Measurements from ENCODE around the gene MTHFD2L. TPM values are rescaled to one million over a fixed set of nuclear protein-coding genes. Genes with fewer than 3 reads are reported as not detected.

MTHFD2L gene
- total and polyA plus RNA-seq, 2 of the 8 experiments (the other 6 are each of a cell fraction or from before 2014, with no cell fraction given) = 5.4 to 15.0 TPM

DNA sequence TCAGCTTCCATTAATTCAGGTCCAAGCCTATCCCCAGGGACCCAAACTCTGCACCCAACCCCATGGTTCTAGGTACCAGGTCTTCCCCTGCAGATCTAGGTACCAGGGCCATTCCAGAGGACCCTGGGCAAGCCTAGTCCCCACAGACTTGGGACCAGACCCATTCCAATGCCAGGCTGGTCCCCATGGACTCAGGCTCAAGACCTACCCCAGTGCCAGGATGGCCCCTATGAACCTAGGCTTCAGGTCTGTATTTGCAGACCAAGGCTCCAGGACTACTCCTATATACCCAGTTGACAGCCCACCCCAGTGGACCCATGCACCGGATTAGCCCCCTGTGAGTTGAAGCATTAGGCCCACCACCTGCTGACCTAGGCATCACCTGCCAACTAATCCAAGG is 8.9 kb downstream of the MTHFD2L start:
- no peak overlapping the region for H3K4ac ChIP-seq (replicated peaks; ENCODE audit: insufficient read length, low read depth, low read length)
- H2BK5ac ChIP-seq (ENCODE audit: low read depth, low read length) = no peak overlapping the region
- peaks cover 0 to 20% of the 10 kb centered on the region in 2 experiments; a peak in 2 of 4 replicates for H3K79me2 ChIP-seq (ENCODE audit: control insufficient read depth in 1 of 2, insufficient read depth in 2 of 2, low read length in 2 of 2)
- no peak overlapping the region for H3K18ac ChIP-seq (ENCODE audit: extremely low read depth, low read length)
- H3K23ac ChIP-seq (ENCODE audit: insufficient read length) = no peak overlapping the region
- DNase-seq (ENCODE audit: low read depth in 1 of 2, low spot score in 2 of 2) = no peak
- no peaks in the 10 kb centered on the region; a peak in 1 of 7 replicates for H3K4me1 ChIP-seq (replicated peaks in 1 of 4; ENCODE audit: control insufficient read depth in 3 of 4, insufficient read depth in 4 of 4, low read length in 3 of 4)
- no peak overlapping the region for H2BK20ac ChIP-seq (ENCODE audit: low read length)
- H3K9me3 ChIP-seq (ENCODE audit: insufficient read depth in 2 of 2, low read depth in 1 of 2, low read length in 1 of 2) = no peaks in the 10 kb centered on the region
- no peak overlapping the region for H2BK15ac ChIP-seq (ENCODE audit: low read length)
- no peak overlapping the region for H3K56ac ChIP-seq (replicated peaks; ENCODE audit: insufficient read length, low read depth, low read length)
- no peak overlapping the region for H3K14ac ChIP-seq (ENCODE audit: insufficient read length)
- no peak for TF ChIP-seq CHD2 (IDR thresholded peaks at IDR 0.05; ENCODE audit: low read length)
- TF ChIP-seq JUND (IDR thresholded peaks at IDR 0.05; ENCODE audit: low read length) = no peak
- peak; percentile 55; the same call in 1 of the 2 replicates for TF ChIP-seq POLR2AphosphoS5 (IDR thresholded peaks at IDR 0.05; ENCODE audit: low read depth, low read length)
- TF ChIP-seq CREB1 (IDR thresholded peaks at IDR 0.05) = no peak
- H4K91ac ChIP-seq (replicated peaks; ENCODE audit: insufficient read length, low read length) = no peak overlapping the region
- H3K9ac ChIP-seq (replicated peaks in 1 of 4; ENCODE audit: extremely low read depth in 1 of 4, low read depth in 3 of 4, low read length in 3 of 4) = no peak overlapping the region
- no peak overlapping the region for H3K4me2 ChIP-seq (ENCODE audit: insufficient read depth in 1 of 2, low read depth in 2 of 2, low read length in 2 of 2)
- CTCF ChIA-PET (ENCODE audit: partially characterized antibody) = no interaction called here
- H4K8ac ChIP-seq (ENCODE audit: extremely low read depth, insufficient read depth, low read length) = no peak overlapping the region
- H2AK5ac ChIP-seq (ENCODE audit: low read depth, low read length) = no peak overlapping the region
- H3K36me3 ChIP-seq (ENCODE audit: control insufficient read depth in 2 of 4, insufficient read depth in 4 of 4, low read length in 3 of 4) = peaks cover 0 to 8% (median 0%) of the 10 kb centered on the region in 4 experiments; a peak in 2 of 8 replicates
- H3K23me2 ChIP-seq (ENCODE audit: low read depth, low read length) = no peaks in the 10 kb centered on the region
- H3K79me1 ChIP-seq (ENCODE audit: low read depth, low read length) = no peaks in the 10 kb centered on the region
- no peaks in the 10 kb centered on the region for H4K20me1 ChIP-seq (replicated peaks in 1 of 2; ENCODE audit: control insufficient read depth in 1 of 2, insufficient read depth in 2 of 2, low read length in 2 of 2)
- no peak overlapping the region for H4K5ac ChIP-seq (ENCODE audit: insufficient read length, low read depth, low read length)
- WGBS, 2 experiments (ENCODE audit: extremely low coverage in 1 of 2, insufficient coverage in 1 of 2, insufficient read length in 1 of 2, insufficient replicate concordance in 2 of 2, low coverage in 1 of 2, low lambda C conversion rate in 2 of 2, missing lambda C conversion rate in 1 of 2) = 80% methylated on average over 1 of the region's 1 CpG; no CpG with 5 or more reads in 1 of the 2 experiments
- H2BK120ac ChIP-seq (replicated peaks; ENCODE audit: low read depth, low read length) = no peak overlapping the region
- no peaks in the 10 kb centered on the region for H3K27me3 ChIP-seq (replicated peaks in 1 of 4; ENCODE audit: control insufficient read depth in 3 of 4, extremely low read depth in 1 of 4, insufficient read depth in 3 of 4, low read length in 3 of 4)
- H2AFZ ChIP-seq (ENCODE audit: low read length) = no peak overlapping the region
- H3K4me3 ChIP-seq (ENCODE audit: extremely low read depth in 1 of 4, insufficient read depth in 2 of 4, low read depth in 3 of 4, low read length in 4 of 4) = no peak overlapping the region
- no peak overlapping the region for H3K27ac ChIP-seq (ENCODE audit: low read depth, low read length)
- FAIRE-seq = no peak
- POLR2A ChIA-PET (ENCODE audit: partially characterized antibody) = interaction anchor here (1.0 to 2.5 kb wide), 4 partner anchors 9 to 28 kb away, joined by 3 to 10 read pairs (median 5); partner anchors contain the start of gene MTHFD2L
- H2BK12ac ChIP-seq (ENCODE audit: low read depth, low read length) = no peak overlapping the region

Measured in H1 (cell line).